K562 (cell line): Measurements from ENCODE around the gene TUBG2. TPM values are rescaled to one million over a fixed set of nuclear protein-coding genes. Genes with fewer than 3 reads are reported as not detected.
A peak's percentile ranks its signal among the peaks of the same experiment; 100 is the strongest.

Experiments
- BHLHE40 ChIP-seq: IDR thresholded peaks from 2 replicates; pipeline ENCODE4 v1.6.1; 2011; ENCODE audit warnings: low read length, improper control_type of control experiment
- CBX1 ChIP-seq: sonication (generic); IDR thresholded peaks from 2 replicates; pipeline ENCODE4 v1.6.1; 2016; ENCODE audit warnings: antibody characterized with exemption, low read depth, mild to moderate bottlenecking
- E2F1 ChIP-seq: sonication (generic); formaldehyde crosslinking; IDR thresholded peaks from 2 replicates; pipeline ENCODE4 v1.8.1; 2023; ENCODE audit warnings: mild to moderate bottlenecking, missing genetic modification reagents, moderate library complexity
- EHMT2 ChIP-seq: fragments of 450-650 bp; IDR thresholded peaks from 2 replicates; pipeline ENCODE4 v1.6.1; 2018; ENCODE audit warnings: antibody characterized with exemption
- FOXA1 ChIP-seq: fragments of 450-650 bp; IDR thresholded peaks from 2 replicates; pipeline ENCODE4 v1.6.1; 2016; ENCODE audit warnings: mild to moderate bottlenecking, borderline replicate concordance
- GATAD2A ChIP-seq: fragments of 450-650 bp; IDR thresholded peaks from 2 replicates; pipeline ENCODE4 v1.6.1; 2017
- HIVEP1 ChIP-seq: fragments of 250-450 bp; sonication (Bioruptor Pico); IDR thresholded peaks from 2 replicates; pipeline ENCODE4 v1.4.0; 2020; ENCODE audit warnings: mild to moderate bottlenecking
- HNRNPK ChIP-seq: fragments of 200-400 bp; formaldehyde crosslinking; IDR thresholded peaks from one replicate; pipeline ENCODE4 v1.6.1; 2018; ENCODE audit warnings: mild to moderate bottlenecking, low read depth, low read length; ENCODE audit not compliant: poor library complexity, severe bottlenecking
- IFI16 ChIP-seq: fragments of 250-450 bp; sonication (Bioruptor Pico); IDR thresholded peaks from 2 replicates; pipeline ENCODE4 v2.1.2; 2022; ENCODE audit warnings: mild to moderate bottlenecking, inconsistent platforms
- KHSRP ChIP-seq: fragments of 450-650 bp; IDR thresholded peaks from 2 replicates; pipeline ENCODE4 v1.6.1; 2017
- NFATC3 ChIP-seq: fragments of 450-650 bp; IDR thresholded peaks from 2 replicates; pipeline ENCODE4 v1.6.1; 2017; ENCODE audit warnings: mild to moderate bottlenecking
- PHF21A ChIP-seq: fragments of 450-650 bp; IDR thresholded peaks from 2 replicates; pipeline ENCODE4 v1.6.1; 2017; ENCODE audit warnings: low read depth, borderline replicate concordance
- PKNOX1 ChIP-seq: fragments of 450-650 bp; IDR thresholded peaks from 2 replicates; pipeline ENCODE4 v1.6.1; 2016
- RBBP5 ChIP-seq: fragments of 200-600 bp; sonication (generic); IDR thresholded peaks from 2 replicates; pipeline ENCODE4 v1.6.1; 2012; ENCODE audit warnings: borderline replicate concordance, mild to moderate bottlenecking, low read length, control low read depth, inconsistent platforms; ENCODE audit not compliant: insufficient read depth, poor library complexity, severe bottlenecking
- REST ChIP-seq, 2 experiments: fragments of 450-650 bp; formaldehyde crosslinking in 1 of 2; IDR thresholded peaks; 2 replicates each; pipeline versions ENCODE4 v1.4.0 to v1.6.1; 2014 to 2020; ENCODE audit warnings: mild to moderate bottlenecking in 2 of 2, borderline replicate concordance in 1 of 2, low read depth in 1 of 2
- RFX7 ChIP-seq: fragments of 250-450 bp; sonication (Bioruptor Pico); IDR thresholded peaks from 2 replicates; pipeline ENCODE4 v1.5.1; 2021; ENCODE audit warnings: mild to moderate bottlenecking
- TAF15 ChIP-seq: fragments of 200-400 bp; formaldehyde crosslinking; IDR thresholded peaks from 2 replicates; pipeline ENCODE4 v1.6.1; 2017; ENCODE audit warnings: mild to moderate bottlenecking, low read depth, low read length, moderate library complexity
- ZNF133 ChIP-seq: fragments of 250-450 bp; sonication (Bioruptor Pico); IDR thresholded peaks from 2 replicates; pipeline ENCODE4 v1.4.0; 2020; ENCODE audit warnings: mild to moderate bottlenecking
- ZNF668 ChIP-seq: fragments of 250-450 bp; sonication (Bioruptor Pico); IDR thresholded peaks from 2 replicates; pipeline ENCODE4 v1.8.0; 2022; ENCODE audit warnings: mild to moderate bottlenecking, inconsistent platforms
- polyA plus RNA-seq, 8 experiments: library from polyadenylated mRNA; depleted of rRNA in 4 of 8; stranded (reverse) in 5 of 8; unstranded in 3 of 8; fragments of >200 nt; fragmentation: Nextera tagmentation in 2 of 8; fragmentation: Illumina TruSeq in 1 of 8; extraction: Ambion mirVana in 2 of 8; extraction: Trizol in 1 of 8; gene quantifications; 2 replicates each; pipeline versions ENCODE4 v1.2.1 to v1.2.3, GENCODE V29; 2011 to 2014; ENCODE audit warnings: inconsistent platforms in 1 of 8, missing spikeins in 1 of 8
- total RNA-seq, 7 experiments: library from RNA; depleted of rRNA in 6 of 7; stranded (reverse); fragments of >200 nt in 6 of 7; fragmentation: Illumina TruSeq in 2 of 7; extraction: Trizol in 2 of 7; gene quantifications; 2 replicates each; pipeline versions ENCODE4 v1.2.1 to v1.2.3, GENCODE V29; 2011 to 2021; ENCODE audit warnings: low replicate concordance in 1 of 7

Gene TUBG2
- total and polyA plus RNA-seq, 9 of the 15 experiments (the other 6 are each of a cell fraction or from before 2014, with no cell fraction given), result 0.09 to 0.80 (median 0.24) TPM; not detected in 2

- TF ChIP-seq E2F1 (CRISPR knock-in tag) (no peak), BHLHE40 (no peak), HNRNPK (no peak), ZNF668 (no peak), IFI16 (CRISPR knock-in tag) (no peak), GATAD2A (peak; percentile 92), PHF21A (no peak), RFX7 (CRISPR knock-in tag) (no peak), TAF15 (no peak), REST (IDR thresholded peaks at IDR 0.05; ENCODE audit: borderline replicate concordance) (peak; percentile 63), REST (CRISPR knock-in tag; IDR thresholded peaks at IDR 0.05; ENCODE audit: low read depth) (no peak), ZNF133 (CRISPR knock-in tag) (no peak), KHSRP (no peak), EHMT2 (peak; percentile 94), CBX1 (no peak), HIVEP1 (no peak), NFATC3 (peak; percentile 64; the same call in 1 of the 2 replicates), FOXA1 (no peak), RBBP5 (no peak), PKNOX1 (peak; percentile 47)
Measured at GRCh38 chr17:42623732-42624596, 35.1 kb upstream of the TUBG2 start (continued).
